ENCODE data around the gene GTF3C5.

GRCh38 chr9:133065070-133065388, 34.2 kb downstream of the GTF3C5 start:
- no peak for TF ChIP-seq CTCF (IDR thresholded peaks at IDR 0.05; ENCODE audit: insufficient read depth, low read depth, low read length)
- TF ChIP-seq EZH2 (IDR thresholded peaks at IDR 0.05; ENCODE audit: insufficient read depth, low read length), result no peak
